ENCODE measurements around the gene ZNF786.
"Not testable (repeated sequence)": the region's sequence is repeated elsewhere in the genome, so short reads cannot be mapped to it uniquely, and the experiment has no call there.

ZNF786 gene, protein sequence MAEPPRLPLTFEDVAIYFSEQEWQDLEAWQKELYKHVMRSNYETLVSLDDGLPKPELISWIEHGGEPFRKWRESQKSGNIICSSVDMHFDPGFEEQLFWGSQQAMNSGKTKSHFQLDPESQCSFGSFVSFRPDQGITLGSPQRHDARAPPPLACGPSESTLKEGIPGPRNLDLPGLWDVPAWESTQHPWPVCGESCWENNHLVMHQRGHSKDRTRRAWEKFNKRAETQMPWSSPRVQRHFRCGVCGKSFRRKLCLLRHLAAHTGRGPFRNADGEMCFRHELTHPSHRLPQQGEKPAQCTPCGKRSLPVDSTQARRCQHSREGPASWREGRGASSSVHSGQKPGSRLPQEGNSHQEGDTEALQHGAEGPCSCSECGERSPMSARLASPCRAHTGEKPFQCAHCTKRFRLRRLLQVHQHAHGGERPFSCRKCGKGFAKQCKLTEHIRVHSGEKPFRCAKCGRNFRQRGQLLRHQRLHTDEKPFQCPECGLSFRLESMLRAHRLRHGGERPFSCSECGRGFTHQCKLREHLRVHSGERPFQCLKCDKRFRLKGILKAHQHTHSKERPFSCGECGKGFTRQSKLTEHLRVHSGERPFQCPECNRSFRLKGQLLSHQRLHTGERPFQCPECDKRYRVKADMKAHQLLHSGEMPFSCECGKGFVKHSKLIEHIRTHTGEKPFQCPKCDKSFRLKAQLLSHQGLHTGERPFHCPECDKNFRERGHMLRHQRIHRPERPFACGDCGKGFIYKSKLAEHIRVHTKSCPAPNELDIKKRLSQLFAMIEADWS

GRCh38 chr7:149090397-149091195 is at the start of gene ZNF786:
ZNF786 (minus strand) TSS chr7:149090718; CDS start chr7:149090640, 78 bp downstream.
- peak; percentile 68 for DNase-seq

- no peak for DNase-seq
These were observed 45.6 kb upstream of the ZNF786 start for GRCh38 chr7:149136118-149136517.

GRCh38 chr7:149133028-149133710 is 42.7 kb upstream of the ZNF786 start:
- no peak for DNase-seq

DNA sequence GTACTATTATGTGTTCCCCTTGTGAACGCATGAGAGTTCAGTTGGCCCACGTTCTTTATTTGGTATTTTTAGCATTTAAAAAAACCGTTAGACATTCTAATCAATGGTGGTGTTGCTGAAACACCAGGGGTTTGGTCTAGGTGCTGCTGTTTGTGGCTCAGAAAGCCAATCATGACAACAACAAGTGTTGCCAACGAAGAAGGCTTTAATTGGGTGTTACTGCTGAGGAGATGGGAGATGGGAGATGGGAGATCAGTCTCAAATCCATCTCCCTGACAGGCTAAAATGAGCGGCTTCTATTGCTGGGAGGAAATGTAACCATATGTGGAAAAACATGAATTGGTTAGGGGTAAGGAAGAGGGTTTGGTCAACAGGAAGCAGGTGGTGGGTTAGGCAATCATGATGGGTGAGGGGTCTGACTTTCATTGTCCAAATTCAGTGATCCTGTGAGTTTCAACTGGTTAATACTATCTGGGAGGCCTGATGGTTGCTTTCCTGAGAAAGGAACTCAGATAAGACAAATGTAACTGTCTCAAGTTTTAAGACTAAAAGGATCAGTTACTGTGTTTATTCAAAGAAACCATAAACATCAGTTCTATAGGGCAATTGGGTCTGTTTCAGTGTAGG is 40.2 kb upstream of the ZNF786 start:
- DNase-seq, result no peak

DNA sequence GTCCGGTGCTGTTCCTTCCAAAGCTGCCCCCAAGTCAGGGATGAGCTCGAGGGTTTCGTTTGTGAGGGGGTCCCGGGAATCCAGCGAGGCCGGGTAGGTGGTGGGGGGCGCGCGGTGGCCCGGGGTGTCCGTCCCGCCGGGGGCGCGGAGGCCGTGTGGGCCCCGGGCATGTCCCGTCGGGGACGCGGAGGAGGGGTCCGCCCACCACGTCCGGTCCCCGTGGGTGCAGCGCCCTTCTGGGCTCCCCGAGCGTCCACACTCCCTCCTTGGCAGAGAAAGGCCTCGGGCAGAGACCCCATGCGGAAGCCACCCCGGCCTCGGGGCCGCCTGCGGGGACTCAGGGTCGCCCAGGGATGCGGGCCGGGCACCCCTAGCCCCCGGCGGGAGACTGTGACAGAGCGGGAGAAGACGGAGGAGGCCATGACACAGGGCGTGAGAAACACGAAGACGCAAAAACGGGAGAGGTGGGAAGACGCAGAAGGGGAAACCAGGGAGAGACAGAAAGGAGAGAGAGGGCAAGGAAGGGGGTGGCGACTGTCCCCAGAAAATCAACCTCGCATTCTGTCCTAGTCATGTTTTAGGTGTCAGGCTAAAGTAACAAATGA is 36.2 kb upstream of the ZNF786 start:
- DNase-seq, result no peak

GRCh38 chr7:149125863-149126661 is 35.5 kb upstream of the ZNF786 start, which contains the start of gene ZNF425:
ZNF425 (minus strand) TSS chr7:149126324; CDS start chr7:149126213, 111 bp downstream.
- DNase-seq, result peak; percentile 74

DNA sequence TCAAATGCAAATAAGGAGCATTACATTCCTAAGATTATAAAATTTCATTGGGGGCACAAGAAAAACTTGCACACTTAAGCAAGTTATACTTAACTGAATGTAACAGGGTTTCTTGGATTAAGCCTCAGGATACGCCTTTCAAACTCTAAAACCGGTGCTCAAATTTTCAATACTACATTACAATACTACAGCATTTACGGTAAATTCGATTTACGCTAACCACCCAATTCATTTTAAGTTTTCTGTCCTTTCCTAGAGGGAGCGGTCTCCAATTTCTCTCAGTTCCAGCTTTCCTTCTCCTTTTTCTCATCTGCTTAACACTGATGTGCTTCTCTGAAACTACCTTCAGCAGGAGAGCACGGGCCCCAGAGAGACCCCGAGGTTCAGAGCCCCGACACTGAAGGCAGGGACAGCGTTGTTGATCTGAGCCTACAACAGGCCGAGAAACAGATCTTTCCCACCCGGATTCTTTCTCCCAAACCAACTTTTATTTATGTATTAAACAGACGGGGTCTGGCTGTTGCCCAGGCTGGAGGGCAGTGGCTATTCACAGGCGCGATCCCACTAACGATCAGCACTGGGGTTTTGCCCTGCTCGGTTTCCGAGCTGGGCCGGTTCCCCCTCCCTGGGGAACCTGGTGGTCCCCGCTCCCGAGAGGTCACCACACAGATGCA is 34.8 kb upstream of the ZNF786 start:
- no peak for DNase-seq

- DNase-seq, result no peak
These were observed 19.5 kb upstream of the ZNF786 start for GRCh38 chr7:149109969-149110368.

DNA sequence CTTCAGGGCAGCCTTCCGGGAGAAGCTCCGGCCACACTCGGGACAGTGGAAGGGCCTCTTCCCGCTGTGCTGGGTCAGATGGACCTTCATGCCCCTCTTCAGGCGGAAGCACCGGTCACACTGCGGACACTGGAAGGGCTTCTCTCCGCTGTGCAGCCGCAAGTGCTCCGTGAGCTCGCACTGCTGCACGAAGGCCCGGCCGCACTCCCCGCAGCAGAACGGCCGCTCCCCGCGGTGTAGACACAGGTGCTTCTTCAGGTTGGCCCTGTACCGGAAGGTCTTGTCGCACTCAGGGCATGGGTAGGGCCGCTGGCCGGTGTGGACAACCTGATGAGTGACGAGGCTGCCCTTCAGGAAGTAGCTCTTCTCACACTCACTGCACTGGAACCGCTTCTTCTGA is 14.2 kb upstream of the ZNF786 start:
- DNase-seq, result no peak

DNA sequence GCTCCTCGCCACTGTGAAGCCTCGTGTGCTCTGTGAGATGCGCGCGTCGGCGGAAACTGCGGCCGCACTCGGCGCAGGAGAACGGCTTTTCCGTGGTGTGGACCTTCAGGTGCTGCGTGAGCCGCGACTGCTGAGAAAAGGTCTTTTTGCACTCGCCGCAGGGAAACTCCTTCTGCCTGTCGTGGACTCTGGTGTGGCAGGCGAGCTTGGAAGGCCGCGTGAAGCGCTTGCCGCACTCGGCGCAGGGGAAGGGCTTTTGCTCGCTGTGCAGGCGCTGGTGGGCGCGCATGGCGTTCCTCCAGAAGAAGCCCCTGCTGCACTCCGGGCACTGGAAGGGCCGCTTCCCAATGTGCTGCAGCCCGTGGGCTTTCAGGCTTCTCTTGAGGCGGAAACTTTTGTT is 13.7 kb upstream of the ZNF786 start:
- DNase-seq, result no peak

GRCh38 chr7:149103424-149103823 is 12.9 kb upstream of the ZNF786 start:
- DNase-seq, result no peak

GRCh38 chr7:149102666-149103065 is 12.1 kb upstream of the ZNF786 start:
- no peak for DNase-seq

- no peak for DNase-seq
These were observed 10.3 kb upstream of the ZNF786 start for GRCh38 chr7:149100821-149101220.

GRCh38 chr7:149099058-149099457 is 8.5 kb upstream of the ZNF786 start:
- DNase-seq, result no peak

GRCh38 chr7:149097088-149097487 is 6.6 kb upstream of the ZNF786 start:
- DNase-seq, result no peak

GRCh38 chr7:149093228-149093627 is 2.7 kb upstream of the ZNF786 start:
- no peak for DNase-seq

- not testable (repeated sequence) for DNase-seq
These were observed 1.7 kb upstream of the ZNF786 start for GRCh38 chr7:149092244-149092643.

GRCh38 chr7:149087376-149087775 is 3.1 kb downstream of the ZNF786 start:
- DNase-seq, result no peak

DNA sequence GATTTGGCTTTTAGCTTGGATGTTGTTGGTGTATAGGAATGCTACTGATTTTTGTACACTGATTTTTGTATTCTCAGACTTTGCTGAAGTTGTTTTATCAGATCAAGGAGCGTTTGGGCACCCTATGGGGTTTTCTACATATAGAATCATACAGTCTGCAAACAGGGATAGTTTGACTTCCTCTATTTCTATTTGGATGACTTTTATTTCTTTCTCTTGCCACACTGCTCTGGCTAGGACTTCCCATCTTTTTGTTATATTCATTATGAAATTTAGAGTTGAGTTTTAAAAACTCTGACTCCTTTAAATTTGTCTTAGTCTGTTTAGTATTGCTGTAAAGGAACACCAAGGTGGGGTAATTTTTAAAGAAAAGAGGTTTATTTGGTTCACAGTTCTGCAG is 4.7 kb downstream of the ZNF786 start:
- no peak for DNase-seq

- DNase-seq, result no peak
These were observed 6.1 kb downstream of the ZNF786 start for GRCh38 chr7:149084407-149084806.

All from DMS153 (cell line).